Epidermal melanocyte (primary cell): ENCODE measurements around the gene DCLK1.

Experiments used
- DNase-seq: peaks from one replicate; pipeline ENCODE4 v3.0.0; 2011; ENCODE audit warnings: low spot score; ENCODE audit not compliant: insufficient read length

Gene DCLK1

DNA sequence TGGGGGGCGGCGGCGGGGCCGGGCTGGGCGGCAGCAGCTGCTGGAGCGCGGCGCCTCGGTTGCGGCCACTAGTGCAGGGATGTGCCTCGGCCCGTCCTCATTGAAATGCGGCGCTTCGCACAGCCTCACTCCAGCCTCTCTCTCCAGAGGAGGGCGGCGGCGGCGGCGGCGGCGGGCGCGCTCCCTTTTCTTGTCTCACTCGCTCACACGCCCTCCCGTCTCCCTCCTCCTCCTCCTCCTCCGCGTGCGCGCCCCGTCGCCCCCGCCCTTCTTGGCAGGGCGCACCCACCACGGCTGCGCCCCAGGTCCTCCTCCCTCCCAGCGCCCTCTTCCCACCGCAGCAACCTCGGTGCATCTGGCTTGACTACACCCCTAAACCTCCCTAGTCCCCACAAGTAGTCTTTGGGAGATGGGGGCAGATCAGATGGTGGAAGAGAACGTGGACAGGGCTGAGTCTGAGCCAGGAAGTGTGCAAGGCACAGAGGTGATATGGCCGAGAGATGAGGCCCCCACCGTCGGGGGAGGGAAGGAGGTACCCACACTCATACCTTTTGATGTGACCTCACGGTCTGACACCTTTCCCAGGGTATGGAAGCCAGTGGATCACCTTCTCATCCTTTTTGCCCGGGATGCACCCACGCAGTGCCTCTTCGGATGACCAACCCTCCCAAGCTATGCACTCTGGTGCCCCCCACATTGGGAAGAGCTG lies at the start of gene DCLK1:
Gene DCLK1, minus strand, starts transcription at position 161 of the 709 bp plus-strand sequence.
- DNase-seq = no peak

DNA sequence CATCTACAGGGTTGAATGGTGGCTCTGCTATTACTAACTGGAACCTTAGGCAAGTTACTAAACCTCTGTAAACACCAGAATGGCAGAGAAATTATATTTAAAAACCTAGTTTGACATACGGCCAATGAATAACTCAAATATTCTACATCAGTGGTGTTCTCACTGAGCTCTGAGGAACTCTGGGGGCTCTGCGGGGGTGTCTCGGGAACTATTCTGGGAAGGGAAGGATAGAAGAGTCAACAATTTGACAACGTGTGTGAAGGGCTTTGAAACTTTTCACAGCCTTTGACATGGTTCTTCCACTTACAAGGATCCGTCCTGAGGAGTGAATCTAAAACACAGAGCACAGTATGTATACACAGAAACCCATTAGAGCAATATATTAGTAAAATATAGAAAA lies 44.4 kb upstream of the DCLK1 start:
- no peak for DNase-seq

DNA sequence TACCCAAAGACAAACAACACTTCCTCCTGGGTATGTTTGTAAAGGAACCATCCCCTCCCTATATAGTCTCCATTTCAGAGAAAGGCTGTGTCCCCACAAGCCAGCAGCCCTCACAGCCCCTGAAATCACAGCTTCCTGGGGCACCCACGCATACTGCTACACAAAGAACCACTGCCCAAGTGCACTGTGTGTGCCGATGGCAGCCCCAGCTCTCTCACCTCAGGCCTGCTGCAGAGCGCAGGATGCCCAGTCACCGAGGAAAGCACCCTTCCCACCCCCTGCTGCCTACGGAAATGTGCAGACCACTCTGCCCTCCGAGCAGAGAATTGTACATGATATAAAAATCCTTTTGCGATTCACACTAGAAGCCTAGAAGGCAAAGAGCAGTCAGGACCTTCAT lies 43.7 kb upstream of the DCLK1 start:
- DNase-seq = no peak

DNA sequence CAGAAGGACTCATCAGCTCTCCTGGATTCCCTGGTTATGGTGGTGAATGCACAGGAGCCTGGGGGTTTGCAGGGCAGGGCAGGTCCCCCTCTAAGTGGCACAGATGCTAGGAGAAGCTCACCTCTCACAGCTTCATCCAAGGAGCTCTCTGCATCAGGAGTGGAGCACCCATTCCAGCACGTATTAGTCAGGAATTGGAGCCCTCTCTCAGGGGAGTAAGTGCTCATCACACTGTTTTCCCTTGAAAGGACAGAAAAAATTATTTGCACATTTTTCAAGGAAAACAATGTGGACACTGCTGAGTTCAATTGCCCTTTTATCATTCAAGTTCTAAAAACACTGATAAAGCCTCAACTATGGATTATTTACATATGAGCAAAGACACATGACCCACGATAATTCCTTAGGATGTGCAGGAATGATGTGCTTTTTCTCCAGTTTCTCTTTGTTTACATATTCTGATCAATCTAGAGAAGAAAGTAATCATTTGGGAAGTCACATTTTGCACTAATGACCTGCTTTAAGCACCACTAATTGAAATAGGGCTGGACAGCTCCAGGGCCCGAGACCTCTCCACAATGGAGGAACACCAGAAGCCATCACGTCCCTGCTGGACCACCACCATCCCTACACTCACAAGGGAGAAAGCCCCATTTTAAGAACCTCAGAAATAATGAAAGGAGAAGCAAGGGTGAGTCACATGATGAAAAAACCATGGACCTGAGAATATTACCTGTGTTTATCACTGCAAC lies 42.6 kb upstream of the DCLK1 start:
- DNase-seq = no peak

DNA sequence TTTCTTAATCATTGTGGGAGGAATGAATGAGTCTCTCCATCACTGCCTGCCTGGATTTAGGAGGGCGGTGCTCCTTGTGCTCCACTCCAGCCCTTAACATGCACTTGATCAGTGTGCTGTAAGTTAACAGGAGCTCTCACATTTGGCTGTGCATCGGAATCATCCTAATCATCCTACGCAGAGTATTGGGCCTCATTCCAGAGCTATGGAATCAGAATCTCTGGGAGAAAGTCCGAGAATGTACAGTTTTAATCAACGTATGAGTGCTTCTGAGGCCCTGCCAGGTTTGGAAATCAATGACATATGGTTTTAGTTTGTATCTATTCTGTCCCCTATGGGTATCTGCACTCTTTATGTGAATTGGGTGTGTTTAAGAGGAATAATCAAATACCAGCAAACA lies 34.9 kb upstream of the DCLK1 start:
- no peak for DNase-seq

DNA sequence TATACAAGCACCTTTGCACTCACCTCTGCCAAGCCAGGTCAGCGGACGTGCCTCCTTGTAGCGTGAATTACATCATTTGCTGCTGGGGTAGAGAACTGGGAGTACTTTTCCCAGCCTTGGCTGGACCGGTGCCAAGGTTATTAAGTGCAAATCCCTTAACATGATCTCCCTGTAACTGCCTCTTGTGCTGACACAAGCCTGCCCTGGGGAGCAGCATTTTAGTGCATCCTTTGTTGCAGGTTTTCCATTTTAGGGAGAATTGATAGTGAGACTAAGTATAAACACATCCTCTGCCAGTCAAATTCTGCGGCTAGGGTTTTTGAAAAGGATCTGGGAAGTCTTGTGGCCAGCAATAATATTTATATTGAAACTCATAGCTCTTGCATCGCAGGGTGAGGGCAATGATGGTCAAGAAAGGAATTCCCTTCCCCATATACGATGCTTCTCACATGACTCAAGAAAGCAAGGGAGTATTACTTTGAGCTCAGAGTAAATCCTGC lies 32.7 kb upstream of the DCLK1 start:
- no peak for DNase-seq

DNA sequence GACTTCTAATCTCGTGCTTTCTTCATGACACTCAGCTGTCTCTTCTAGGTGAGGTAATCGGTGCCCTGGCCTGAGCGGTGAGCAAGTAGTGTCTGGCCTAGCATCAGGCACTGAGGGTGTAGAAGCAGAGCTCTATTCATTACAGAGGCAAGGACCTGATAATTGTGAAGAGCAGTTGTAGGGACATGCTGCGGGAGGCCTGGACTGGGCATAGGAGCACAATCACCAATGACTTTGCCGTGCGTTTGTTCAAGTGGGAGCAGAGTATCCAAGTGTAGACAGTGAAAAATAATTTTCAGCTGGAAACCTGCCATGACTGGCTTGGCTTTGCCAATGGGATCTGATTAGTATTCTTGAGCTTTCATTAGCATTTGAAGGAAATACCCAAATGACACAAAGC lies 32.1 kb upstream of the DCLK1 start:
- no peak for DNase-seq

DNA sequence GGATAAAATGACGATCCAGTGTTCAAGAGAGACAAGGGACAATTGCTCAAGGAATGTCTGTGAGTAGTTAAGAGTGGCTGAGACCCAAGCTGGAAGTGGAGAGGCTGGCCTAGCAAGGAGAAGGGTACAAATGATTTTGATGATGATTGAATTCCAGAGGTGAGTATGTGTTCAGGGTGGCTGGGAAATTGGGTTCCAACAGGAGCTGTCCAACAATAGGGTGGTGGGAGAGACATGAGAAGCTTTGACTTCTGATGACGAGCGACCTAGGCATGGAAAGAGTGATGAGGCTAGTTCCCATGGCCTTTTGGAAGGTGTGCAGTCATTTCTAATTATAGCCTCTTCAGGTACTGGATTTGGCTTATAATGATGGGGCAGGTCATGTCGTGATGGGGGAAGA lies 29.1 kb upstream of the DCLK1 start:
- DNase-seq = no peak

DNA sequence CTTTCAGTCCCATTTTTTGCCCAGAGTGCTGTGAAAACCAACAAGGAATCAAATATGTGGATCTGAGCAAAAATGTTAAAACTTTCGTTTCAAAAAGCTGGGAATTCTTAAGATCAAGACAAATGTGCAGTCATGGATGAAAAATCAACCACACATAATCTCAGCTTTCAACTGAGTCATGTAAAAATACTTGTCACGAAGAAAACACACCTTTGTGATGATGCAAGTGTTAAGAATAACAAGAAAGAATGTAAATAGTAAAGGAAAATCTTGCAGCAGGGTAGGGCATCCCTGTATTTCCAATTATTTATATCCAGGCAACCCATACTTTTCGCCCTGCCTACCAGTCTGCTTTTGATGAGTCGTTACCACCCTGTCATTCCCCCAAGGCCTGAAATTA lies 27.4 kb upstream of the DCLK1 start:
- no peak for DNase-seq

DNA sequence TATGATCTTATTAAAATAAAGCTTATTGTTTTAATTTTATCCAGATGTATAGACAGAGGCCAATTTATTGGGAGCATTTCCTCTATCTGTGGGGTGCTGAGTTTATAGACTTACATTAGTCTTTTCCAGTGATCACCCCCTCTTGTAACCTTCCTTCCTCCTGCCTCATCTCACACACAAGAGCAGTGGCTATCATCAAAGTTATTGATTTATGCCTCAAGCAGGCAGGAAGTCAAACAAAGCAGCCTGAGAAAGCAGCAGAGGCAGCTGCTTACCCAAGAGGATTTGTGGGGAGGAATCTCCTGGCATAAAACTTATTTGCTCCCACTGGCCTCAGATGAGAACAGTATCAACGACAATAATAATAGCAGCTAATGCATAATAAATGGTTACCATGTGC lies 26.3 kb upstream of the DCLK1 start:
- no peak for DNase-seq

DNA sequence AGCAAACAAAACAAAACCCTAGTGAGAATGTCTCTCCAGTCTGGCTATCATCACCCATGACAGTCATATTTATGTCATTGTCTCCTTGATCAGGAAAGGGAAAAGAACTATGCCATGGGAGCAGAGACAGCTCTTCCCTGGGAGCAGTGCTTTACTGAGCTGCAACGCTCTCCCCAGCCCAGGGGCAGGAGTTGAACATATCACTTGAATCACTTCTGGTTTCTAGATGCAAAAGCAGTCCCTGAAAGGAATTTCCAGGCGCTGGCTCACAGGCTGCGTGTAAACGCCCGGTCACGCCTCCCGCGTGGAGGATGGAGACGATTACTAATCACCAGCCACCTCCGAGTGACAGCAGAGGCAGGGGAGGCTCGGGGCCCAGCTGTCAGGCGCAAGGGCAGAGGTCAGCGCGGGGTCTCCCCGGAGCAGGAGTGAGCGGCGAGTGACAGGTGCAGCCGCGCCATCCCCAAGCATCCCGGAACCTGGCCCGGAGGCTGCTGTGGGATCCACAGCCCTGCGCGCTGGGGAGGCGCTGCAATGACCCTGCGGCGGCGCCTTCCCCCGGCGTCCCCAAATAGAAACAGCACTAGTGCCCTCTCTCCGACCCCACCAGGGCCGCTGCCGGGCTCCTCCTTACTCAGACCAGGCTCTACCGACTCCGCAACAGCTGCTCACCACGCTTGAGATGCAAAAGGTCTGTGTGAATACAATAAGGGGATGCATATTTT lies 23.5 kb upstream of the DCLK1 start:
- no peak for DNase-seq

DNA sequence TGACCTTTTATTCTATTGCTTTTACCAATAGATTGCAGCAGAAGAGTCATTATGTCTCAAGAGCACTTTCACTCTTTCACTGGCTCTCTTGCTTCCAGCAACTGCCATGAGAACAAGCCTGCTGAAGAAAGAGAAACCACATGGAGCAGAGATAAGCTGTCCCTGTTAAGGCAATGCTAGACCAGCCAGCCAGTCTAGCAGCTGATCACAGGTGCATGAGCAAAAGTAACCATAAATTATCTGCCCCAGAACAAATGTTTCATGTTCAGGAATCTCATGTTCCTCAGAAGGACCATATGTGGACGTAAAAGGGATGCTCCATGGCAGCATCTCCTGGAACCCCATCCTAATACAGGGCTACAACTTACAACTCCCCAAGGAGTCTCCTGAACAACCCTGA lies 20.4 kb upstream of the DCLK1 start:
- DNase-seq = no peak

DNA sequence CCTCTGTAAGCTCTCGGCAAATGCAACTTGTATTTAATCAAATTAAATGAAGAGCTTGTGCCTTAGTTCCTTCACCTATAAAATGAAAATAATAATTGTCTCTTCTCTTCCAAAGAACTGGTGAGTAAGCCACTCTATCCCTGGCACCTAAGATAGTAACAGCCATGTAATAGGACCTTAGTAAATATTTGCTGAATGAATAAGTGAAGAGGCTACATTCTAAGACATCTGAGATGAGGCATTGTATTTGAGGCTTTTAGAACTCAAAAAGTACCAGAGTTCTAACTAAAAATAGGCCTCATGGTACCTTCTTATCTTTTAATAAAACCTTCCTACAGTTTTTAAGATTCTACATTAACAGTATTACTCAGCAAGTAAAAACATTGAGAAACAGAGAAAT lies 17.3 kb upstream of the DCLK1 start:
- DNase-seq = no peak

DNA sequence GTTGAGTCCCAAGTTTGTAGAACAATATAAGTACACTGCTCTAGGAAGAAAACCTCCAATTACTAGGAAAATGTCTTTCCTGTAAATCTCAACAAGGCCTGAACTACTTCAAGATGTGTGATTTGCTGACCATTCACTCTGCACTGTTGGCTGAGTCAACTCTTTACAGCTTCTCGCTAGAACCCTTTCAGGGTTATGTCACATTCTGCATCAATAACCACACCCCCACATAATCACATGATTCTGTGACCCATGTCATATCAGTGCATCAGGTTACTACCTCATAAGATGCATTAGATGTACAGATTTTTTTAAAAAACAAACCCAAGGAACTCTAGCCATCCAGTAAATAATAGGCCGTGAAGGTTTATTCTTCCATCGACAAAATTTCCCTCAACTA lies 16.1 kb upstream of the DCLK1 start:
- no peak for DNase-seq

DNA sequence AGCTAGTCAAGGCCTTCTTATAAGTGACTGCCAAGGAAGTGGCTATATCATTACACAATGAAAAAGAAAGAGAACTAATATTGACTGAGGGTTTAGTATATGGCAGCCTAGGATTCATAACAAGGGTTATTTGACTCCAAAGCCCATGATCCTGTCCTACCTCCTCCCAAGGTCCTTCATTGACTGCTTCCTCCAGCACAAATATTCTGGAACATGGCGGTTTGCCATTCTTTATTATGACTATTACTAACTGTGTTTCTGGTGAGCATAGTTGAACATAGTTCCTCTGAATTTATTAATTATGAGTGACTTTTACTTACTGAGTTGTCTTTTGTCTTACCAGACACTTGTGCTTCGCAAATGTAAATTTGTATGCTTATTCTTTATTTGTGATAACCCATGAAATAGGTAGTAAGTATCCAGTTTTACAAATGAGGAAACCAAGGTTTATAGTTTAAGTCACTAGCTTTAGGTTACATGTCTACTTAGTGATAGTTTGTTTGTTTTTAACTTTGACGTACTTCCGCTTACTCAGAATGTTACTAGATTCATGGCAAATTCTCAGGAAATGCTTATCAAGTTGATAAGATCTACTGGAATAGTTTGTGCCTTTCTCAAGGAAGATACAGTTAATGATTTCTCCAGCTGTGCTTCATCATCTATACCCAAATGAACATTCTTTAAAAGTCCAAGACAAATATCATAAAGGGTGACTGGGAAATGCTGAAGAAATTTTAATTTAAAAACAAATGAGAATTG lies 15.5 kb upstream of the DCLK1 start:
- no peak for DNase-seq

DNA sequence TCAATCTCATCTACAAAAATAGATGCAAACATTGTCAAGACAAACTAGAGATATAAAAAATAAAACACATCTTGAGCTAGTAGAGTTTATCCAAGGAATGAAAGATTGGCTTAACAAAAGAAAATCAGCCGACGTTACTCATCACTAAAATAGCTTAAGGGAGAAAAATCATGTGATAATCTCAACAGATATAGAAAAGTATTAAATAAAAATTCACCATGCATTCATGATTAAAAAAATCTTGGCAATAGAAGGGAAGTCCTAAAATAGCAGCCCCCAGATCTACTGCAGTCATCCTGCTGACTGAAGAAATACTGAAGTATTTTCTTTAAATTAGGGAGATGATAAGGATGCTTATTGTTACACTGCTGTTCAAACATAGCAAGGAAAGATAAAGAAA lies 12.6 kb upstream of the DCLK1 start:
- DNase-seq = no peak

DNA sequence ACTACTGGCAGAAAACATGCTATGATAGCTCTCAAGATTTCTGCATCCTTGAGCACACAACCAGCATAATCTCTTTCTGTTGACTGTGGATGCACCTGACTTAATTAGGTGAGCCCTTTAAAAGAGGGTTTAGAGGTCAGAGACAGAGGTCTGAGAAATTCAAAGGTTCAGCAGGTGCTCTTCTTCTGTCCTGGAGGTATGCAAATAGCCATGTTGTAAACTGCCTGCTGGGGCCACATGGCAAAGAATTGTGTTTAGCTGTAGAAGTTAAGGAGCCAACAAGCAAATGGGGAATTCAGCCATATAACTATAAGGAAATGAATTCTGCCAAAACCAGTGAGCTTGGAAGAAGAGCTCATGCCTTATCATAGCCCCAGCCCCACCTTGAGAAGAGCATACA lies 11.6 kb upstream of the DCLK1 start:
- no peak for DNase-seq

DNA sequence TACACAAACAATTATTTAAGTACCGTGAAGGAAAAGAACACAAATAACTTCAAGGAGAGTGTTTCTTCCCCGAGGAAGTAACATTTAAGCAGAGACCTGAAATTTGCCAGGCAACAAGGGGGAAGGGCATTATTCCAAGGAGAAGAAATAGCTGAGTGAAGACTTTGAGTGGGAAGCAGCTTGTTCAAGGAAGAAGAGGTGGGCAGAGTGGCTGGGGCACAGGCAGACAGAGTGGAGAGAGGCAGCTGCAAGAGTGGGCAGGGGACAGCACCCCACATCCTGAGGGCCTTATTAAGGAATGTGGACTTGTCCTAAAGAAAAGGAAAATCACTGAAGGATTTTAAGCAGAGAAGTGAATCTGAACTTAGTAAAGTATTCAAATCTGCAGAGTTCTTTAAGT lies 4.7 kb upstream of the DCLK1 start:
- DNase-seq = no peak

DNA sequence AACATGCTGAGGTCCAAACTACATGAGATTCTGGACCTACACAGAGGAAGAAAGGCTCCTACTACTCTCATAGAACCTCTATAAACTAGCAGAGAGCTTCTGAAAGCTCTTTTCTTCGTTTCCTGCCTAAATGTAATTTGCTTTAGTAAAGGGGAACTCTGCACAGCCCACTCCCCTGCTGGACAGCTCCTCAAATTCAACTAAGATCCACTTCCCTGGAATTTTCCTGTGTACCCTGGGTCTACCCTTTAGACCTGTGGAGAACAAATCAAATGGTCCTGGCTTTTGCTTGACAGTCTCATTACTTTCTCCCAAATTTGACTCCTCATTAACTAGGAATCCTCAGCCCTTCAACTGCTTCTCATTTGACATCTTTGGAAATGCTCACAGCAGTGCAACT lies 3.5 kb upstream of the DCLK1 start:
- no peak for DNase-seq

DNA sequence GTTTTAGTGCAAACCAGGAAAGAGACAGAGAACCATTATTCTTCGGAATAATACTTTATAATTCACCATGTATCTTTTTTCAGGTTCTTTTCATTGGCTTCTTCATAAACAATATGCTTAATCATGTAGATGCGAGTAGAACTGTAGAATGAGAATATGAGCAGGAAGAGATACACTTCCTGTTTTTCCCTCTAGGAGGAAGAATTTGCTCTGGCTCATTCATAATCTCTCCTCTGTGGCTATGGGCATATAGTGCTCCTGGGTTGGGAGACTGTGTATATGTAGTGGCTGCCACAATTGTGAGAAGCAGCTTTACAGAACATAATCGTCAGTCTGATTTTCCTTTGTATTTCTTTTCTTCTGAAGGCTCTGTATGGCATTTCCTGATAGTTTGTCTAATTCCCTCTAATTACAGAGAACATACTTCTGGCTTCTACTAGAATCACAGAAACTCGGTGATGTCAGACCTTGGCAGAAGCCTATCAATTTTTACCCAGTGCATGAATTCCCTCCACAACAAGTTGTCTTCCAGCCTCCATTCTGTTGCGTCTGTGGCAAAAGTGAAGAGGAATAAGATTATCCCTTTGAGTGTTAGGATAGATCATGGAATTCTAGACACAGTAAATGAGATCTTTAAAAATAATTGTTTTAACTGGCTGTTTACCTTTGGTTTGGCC lies 2.9 kb upstream of the DCLK1 start:
- no peak for DNase-seq

DNA sequence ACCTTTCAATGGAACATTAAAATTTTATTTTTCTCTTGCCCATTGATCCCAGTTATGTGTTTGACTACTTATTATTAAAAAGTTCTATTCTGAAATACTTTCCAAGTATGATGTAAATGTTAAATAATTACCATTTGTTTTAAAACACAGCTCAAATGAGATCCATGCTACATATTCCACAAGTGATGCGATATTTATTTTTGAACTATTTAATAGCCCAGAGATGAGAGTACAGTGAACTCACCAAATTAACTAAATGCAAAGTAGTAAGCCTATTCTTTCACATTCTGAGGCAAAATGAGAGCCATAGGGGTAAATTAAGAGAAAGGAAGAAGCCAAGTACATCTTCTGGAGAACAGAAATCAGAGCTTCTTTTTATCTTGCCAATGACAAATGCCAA lies 1.2 kb upstream of the DCLK1 start:
- no peak for DNase-seq
